K562 (cell line): ENCODE results near the gene CADPS2.

Experiments used
- BMI1 ChIP-seq: fragments of 150-350 bp; IDR thresholded peaks from 2 replicates; pipeline ENCODE4 v1.6.1; 2014; ENCODE audit warnings: low read length
- ETV6 ChIP-seq, 3 experiments: fragments of 150-350 bp in 1 of 3; sonication (generic) in 1 of 3; formaldehyde crosslinking in 1 of 3; IDR thresholded peaks; 2 replicates each; pipeline versions ENCODE4 v1.6.1 to v1.8.0; 2014 to 2022; ENCODE audit warnings: borderline replicate concordance in 2 of 3, low read depth in 2 of 3, antibody characterized with exemption in 1 of 3, low read length in 1 of 3, mild to moderate bottlenecking in 1 of 3, missing genetic modification reagents in 1 of 3
- MED1 ChIP-seq: sonication (generic); formaldehyde crosslinking; IDR thresholded peaks from 2 replicates; pipeline ENCODE4 v1.8.1; 2023; ENCODE audit warnings: missing genetic modification reagents, borderline replicate concordance
- MIER1 ChIP-seq: fragments of 450-650 bp; IDR thresholded peaks from 2 replicates; pipeline ENCODE4 v1.6.1; 2016; ENCODE audit warnings: antibody characterized with exemption, mild to moderate bottlenecking, low read depth
- NFRKB ChIP-seq: fragments of 450-650 bp; IDR thresholded peaks from 2 replicates; pipeline ENCODE4 v1.6.1; 2016; ENCODE audit warnings: low read depth
- NR3C1 ChIP-seq: sonication (generic); formaldehyde crosslinking; IDR thresholded peaks from 2 replicates; pipeline ENCODE4 v1.8.1; 2022; ENCODE audit warnings: missing genetic modification reagents
- PHTF2 ChIP-seq: fragments of 250-450 bp; sonication (Bioruptor Pico); IDR thresholded peaks from 2 replicates; pipeline ENCODE4 v1.5.0; 2021; ENCODE audit warnings: mild to moderate bottlenecking
- POLR2A ChIP-seq: fragments of 450-650 bp; conservative IDR thresholded peaks from 2 replicates; pipeline ENCODE4 v1.6.1; 2016
- ZBTB8A ChIP-seq: fragments of 450-650 bp; IDR thresholded peaks from 2 replicates; pipeline ENCODE4 v1.6.1; 2018; ENCODE audit warnings: mild to moderate bottlenecking, moderate library complexity; ENCODE audit not compliant: partially characterized antibody
- TF ChIP-seq, protein P1 (sequence below), 3 experiments: IDR thresholded peaks in 2 of 3; conservative IDR thresholded peaks in 1 of 3; 2 replicates each; pipeline ENCODE4 v1.5.1; 2011 to 2012; ENCODE audit warnings: low read length in 3 of 3, mild to moderate bottlenecking in 3 of 3, control low read depth in 2 of 3, improper control_type of control experiment in 1 of 3, inconsistent platforms in 1 of 3, low read depth in 1 of 3, mixed read lengths in 1 of 3, moderate library complexity in 1 of 3; ENCODE audit not compliant: insufficient read depth in 2 of 3
- TF ChIP-seq, protein P2 (sequence below): sonication (generic); formaldehyde crosslinking; IDR thresholded peaks from 2 replicates; pipeline ENCODE4 v1.8.0; 2023; ENCODE audit warnings: missing genetic modification reagents, mild to moderate bottlenecking, borderline replicate concordance
- TF ChIP-seq, protein P3 (sequence below): sonication (generic); formaldehyde crosslinking; IDR thresholded peaks from 2 replicates; pipeline ENCODE4 v1.8.1; 2023; ENCODE audit warnings: mild to moderate bottlenecking, missing genetic modification reagents

- TF ChIP-seq, protein P1, sequence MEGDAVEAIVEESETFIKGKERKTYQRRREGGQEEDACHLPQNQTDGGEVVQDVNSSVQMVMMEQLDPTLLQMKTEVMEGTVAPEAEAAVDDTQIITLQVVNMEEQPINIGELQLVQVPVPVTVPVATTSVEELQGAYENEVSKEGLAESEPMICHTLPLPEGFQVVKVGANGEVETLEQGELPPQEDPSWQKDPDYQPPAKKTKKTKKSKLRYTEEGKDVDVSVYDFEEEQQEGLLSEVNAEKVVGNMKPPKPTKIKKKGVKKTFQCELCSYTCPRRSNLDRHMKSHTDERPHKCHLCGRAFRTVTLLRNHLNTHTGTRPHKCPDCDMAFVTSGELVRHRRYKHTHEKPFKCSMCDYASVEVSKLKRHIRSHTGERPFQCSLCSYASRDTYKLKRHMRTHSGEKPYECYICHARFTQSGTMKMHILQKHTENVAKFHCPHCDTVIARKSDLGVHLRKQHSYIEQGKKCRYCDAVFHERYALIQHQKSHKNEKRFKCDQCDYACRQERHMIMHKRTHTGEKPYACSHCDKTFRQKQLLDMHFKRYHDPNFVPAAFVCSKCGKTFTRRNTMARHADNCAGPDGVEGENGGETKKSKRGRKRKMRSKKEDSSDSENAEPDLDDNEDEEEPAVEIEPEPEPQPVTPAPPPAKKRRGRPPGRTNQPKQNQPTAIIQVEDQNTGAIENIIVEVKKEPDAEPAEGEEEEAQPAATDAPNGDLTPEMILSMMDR (IDR thresholded peaks at IDR 0.05 in 2 of 3, conservative IDR thresholded peaks at IDR 0.05 in 1 of 3; ENCODE audit: insufficient read depth in 2 of 3, low read depth in 1 of 3, low read length in 3 of 3): no peak
- TF ChIP-seq NR3C1 (CRISPR knock-in tag) (no peak), PHTF2 (CRISPR knock-in tag) (no peak), ETV6 (IDR thresholded peaks at IDR 0.05; ENCODE audit: borderline replicate concordance in 1 of 2, low read depth in 2 of 2, low read length in 1 of 2) (no peak), ETV6 (CRISPR knock-in tag; IDR thresholded peaks at IDR 0.05; ENCODE audit: borderline replicate concordance) (no peak), POLR2A (no peak), ZBTB8A (no peak), NFRKB (no peak), MED1 (CRISPR knock-in tag) (no peak), MIER1 (no peak), BMI1 (no peak)
- TF ChIP-seq, protein P2, sequence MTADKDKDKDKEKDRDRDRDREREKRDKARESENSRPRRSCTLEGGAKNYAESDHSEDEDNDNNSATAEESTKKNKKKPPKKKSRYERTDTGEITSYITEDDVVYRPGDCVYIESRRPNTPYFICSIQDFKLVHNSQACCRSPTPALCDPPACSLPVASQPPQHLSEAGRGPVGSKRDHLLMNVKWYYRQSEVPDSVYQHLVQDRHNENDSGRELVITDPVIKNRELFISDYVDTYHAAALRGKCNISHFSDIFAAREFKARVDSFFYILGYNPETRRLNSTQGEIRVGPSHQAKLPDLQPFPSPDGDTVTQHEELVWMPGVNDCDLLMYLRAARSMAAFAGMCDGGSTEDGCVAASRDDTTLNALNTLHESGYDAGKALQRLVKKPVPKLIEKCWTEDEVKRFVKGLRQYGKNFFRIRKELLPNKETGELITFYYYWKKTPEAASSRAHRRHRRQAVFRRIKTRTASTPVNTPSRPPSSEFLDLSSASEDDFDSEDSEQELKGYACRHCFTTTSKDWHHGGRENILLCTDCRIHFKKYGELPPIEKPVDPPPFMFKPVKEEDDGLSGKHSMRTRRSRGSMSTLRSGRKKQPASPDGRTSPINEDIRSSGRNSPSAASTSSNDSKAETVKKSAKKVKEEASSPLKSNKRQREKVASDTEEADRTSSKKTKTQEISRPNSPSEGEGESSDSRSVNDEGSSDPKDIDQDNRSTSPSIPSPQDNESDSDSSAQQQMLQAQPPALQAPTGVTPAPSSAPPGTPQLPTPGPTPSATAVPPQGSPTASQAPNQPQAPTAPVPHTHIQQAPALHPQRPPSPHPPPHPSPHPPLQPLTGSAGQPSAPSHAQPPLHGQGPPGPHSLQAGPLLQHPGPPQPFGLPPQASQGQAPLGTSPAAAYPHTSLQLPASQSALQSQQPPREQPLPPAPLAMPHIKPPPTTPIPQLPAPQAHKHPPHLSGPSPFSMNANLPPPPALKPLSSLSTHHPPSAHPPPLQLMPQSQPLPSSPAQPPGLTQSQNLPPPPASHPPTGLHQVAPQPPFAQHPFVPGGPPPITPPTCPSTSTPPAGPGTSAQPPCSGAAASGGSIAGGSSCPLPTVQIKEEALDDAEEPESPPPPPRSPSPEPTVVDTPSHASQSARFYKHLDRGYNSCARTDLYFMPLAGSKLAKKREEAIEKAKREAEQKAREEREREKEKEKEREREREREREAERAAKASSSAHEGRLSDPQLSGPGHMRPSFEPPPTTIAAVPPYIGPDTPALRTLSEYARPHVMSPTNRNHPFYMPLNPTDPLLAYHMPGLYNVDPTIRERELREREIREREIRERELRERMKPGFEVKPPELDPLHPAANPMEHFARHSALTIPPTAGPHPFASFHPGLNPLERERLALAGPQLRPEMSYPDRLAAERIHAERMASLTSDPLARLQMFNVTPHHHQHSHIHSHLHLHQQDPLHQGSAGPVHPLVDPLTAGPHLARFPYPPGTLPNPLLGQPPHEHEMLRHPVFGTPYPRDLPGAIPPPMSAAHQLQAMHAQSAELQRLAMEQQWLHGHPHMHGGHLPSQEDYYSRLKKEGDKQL: no peak
- TF ChIP-seq, protein P3, sequence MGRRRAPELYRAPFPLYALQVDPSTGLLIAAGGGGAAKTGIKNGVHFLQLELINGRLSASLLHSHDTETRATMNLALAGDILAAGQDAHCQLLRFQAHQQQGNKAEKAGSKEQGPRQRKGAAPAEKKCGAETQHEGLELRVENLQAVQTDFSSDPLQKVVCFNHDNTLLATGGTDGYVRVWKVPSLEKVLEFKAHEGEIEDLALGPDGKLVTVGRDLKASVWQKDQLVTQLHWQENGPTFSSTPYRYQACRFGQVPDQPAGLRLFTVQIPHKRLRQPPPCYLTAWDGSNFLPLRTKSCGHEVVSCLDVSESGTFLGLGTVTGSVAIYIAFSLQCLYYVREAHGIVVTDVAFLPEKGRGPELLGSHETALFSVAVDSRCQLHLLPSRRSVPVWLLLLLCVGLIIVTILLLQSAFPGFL (CRISPR knock-in tag): no peak
These were observed 133.7 kb downstream of the CADPS2 start for GRCh38 chr7:122752583-122752982.
